RWPE2 (cell line): ENCODE data around the gene EPYC.

ENCODE experiments used
- ATAC-seq: fragments of 200-7000 bp; cut with Tn5 transposase; 3 replicates; pipeline ENCODE4 v1.9.1; 2021; ENCODE audit warnings: low read depth
- DNase-seq: peaks from one replicate; pipeline ENCODE4 v3.0.0-alpha.2; 2020; ENCODE audit warnings: low spot score
- H3K27ac ChIP-seq: fragments of 450-650 bp; 2 replicates; pipeline ENCODE4 v1.5.1; 2017; ENCODE audit warnings: mild to moderate bottlenecking; ENCODE audit not compliant: poor library complexity, severe bottlenecking
- H3K27me3 ChIP-seq: fragments of 250-450 bp; sonication (Bioruptor Pico); 2 replicates; pipeline ENCODE4 v1.5.1; 2021; ENCODE audit warnings: mild to moderate bottlenecking, moderate library complexity; ENCODE audit not compliant: insufficient read depth, poor library complexity, severe bottlenecking
- H3K36me3 ChIP-seq: fragments of 250-450 bp; sonication (Bioruptor Pico); 2 replicates; pipeline ENCODE4 v1.5.1; 2020; ENCODE audit warnings: low read depth, mild to moderate bottlenecking, moderate library complexity
- H3K4me1 ChIP-seq: fragments of 250-450 bp; sonication (Bioruptor Pico); 2 replicates; pipeline ENCODE4 v1.5.1; 2021; ENCODE audit warnings: mild to moderate bottlenecking, moderate library complexity; ENCODE audit not compliant: insufficient read depth, poor library complexity, severe bottlenecking
- H3K4me3 ChIP-seq: fragments of 250-450 bp; sonication (Bioruptor Pico); 2 replicates; pipeline ENCODE4 v1.5.1; 2021; ENCODE audit warnings: mild to moderate bottlenecking, moderate library complexity; ENCODE audit not compliant: severe bottlenecking
- H3K9me3 ChIP-seq: fragments of 250-450 bp; sonication (Bioruptor Pico); 2 replicates; pipeline ENCODE4 v1.5.1; 2021; ENCODE audit warnings: mild to moderate bottlenecking, moderate library complexity; ENCODE audit not compliant: severe bottlenecking
- TF ChIP-seq, protein P1 (sequence below): fragments of 450-650 bp; IDR thresholded peaks from one replicate; pipeline ENCODE4 v1.5.1; 2017; ENCODE audit warnings: mild to moderate bottlenecking, moderate library complexity; ENCODE audit not compliant: poor library complexity, severe bottlenecking

EPYC gene

GRCh38 chr12:90947869-90948268 is 56.9 kb downstream of the EPYC start:
- TF ChIP-seq, protein P1, sequence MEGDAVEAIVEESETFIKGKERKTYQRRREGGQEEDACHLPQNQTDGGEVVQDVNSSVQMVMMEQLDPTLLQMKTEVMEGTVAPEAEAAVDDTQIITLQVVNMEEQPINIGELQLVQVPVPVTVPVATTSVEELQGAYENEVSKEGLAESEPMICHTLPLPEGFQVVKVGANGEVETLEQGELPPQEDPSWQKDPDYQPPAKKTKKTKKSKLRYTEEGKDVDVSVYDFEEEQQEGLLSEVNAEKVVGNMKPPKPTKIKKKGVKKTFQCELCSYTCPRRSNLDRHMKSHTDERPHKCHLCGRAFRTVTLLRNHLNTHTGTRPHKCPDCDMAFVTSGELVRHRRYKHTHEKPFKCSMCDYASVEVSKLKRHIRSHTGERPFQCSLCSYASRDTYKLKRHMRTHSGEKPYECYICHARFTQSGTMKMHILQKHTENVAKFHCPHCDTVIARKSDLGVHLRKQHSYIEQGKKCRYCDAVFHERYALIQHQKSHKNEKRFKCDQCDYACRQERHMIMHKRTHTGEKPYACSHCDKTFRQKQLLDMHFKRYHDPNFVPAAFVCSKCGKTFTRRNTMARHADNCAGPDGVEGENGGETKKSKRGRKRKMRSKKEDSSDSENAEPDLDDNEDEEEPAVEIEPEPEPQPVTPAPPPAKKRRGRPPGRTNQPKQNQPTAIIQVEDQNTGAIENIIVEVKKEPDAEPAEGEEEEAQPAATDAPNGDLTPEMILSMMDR, result no peak
- no peak overlapping the region for H3K27ac ChIP-seq
- H3K4me1 ChIP-seq, result no peaks in the 10 kb centered on the region
- DNase-seq, result no peak
- H3K27me3 ChIP-seq, result no peaks in the 10 kb centered on the region
- ATAC-seq, result no peak
- no peaks in the 10 kb centered on the region for H3K36me3 ChIP-seq
- no peaks in the 10 kb centered on the region for H3K9me3 ChIP-seq
- no peak overlapping the region for H3K4me3 ChIP-seq

DNA sequence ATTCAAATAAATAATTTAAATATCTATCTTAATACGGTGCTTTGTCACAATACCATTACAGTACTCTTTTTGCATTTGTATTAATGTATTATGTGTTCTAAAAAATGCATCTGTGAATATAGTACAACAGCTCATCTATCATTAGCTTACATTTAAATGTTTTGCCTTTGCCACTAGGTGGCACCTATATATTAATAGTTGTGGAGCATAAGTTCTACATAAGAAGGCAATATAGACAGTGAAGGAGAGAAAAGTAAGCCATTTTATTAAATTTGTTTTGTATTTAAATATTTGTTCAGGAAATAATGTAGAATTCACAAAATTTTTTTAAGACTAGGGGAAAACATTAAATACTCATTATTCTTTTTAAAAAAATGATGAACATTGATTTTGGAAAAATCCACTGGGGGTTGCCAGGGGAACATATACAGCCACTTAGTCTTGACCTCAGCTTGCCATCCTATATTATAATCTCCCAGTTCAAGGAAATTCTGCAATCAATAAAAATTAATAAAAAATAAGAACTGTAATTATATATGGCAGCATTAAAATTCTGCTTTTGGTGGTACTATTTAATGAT is 59.6 kb downstream of the EPYC start:
- Histone ChIP-seq H3K27me3 (no peaks in the 10 kb centered on the region), H3K4me3 (no peak overlapping the region), H3K4me1 (no peaks in the 10 kb centered on the region), H3K9me3 (no peaks in the 10 kb centered on the region), H3K36me3 (no peaks in the 10 kb centered on the region), H3K27ac (no peak overlapping the region)
- no peak for DNase-seq
- TF ChIP-seq, protein P1, result peak; percentile 82
- peak; percentile 61; the same call in 2 of the 3 replicates for ATAC-seq

GRCh38 chr12:90943255-90943654 is 61.5 kb downstream of the EPYC start:
- Histone ChIP-seq H3K4me3 (no peak overlapping the region), H3K9me3 (no peaks in the 10 kb centered on the region), H3K27me3 (no peaks in the 10 kb centered on the region), H3K36me3 (no peaks in the 10 kb centered on the region), H3K4me1 (peaks cover 7% of the 10 kb centered on the region), H3K27ac (no peak overlapping the region)
- TF ChIP-seq, protein P1, result no peak
- DNase-seq (no peak), ATAC-seq (no peak)

- H3K27me3 ChIP-seq, result no peaks in the 10 kb centered on the region
- no peaks in the 10 kb centered on the region for H3K9me3 ChIP-seq
- no peaks in the 10 kb centered on the region for H3K36me3 ChIP-seq
- H3K4me3 ChIP-seq, result no peak overlapping the region
- ATAC-seq, result peak; percentile 78
- peaks cover 13% of the 10 kb centered on the region for H3K4me1 ChIP-seq
- no peak for DNase-seq
- no peak overlapping the region for H3K27ac ChIP-seq
- TF ChIP-seq, protein P1, result peak; percentile 90
Measured at GRCh38 chr12:90940872-90941499, 63.8 kb downstream of the EPYC start.

DNA sequence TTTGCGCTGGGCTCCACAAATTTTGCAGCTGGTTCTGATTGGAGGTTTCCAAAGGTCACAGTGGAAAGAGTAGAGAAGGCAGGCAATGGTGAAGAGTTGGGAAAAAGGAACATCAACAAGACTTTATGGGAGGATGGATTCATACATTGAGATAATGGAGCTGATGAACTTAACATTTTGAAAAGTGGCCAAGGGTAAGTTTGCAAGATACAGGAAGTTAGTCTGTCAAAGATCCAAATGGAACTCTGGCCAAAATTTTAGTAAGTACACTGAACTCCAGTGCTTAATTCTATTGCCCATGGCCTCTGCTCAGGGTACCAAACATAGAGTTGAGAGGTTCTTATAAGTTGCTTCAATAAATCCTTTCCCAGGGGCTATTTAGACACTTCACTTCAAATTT is 65.4 kb downstream of the EPYC start:
- no peak overlapping the region for H3K4me3 ChIP-seq
- H3K27me3 ChIP-seq, result no peaks in the 10 kb centered on the region
- TF ChIP-seq, protein P1, result no peak
- DNase-seq (no peak), ATAC-seq (no peak)
- H3K36me3 ChIP-seq, result no peaks in the 10 kb centered on the region
- H3K27ac ChIP-seq, result no peak overlapping the region
- H3K9me3 ChIP-seq, result no peaks in the 10 kb centered on the region
- H3K4me1 ChIP-seq, result peaks cover 13% of the 10 kb centered on the region
